ENCODE results near the gene REELD1.

REELD1 gene
- total RNA-seq: 0.65 to 2.5 reads per million in 2 experiments

GRCh38 chr4:146214238-146214637 lies at the start of gene REELD1:
REELD1 (plus strand) TSS chr4:146214538; CDS start chr4:146216953, 2,415 bp downstream.
- DNase-seq (ENCODE audit: low read depth): no peak

- DNase-seq (ENCODE audit: low read depth): no peak
Observed at GRCh38 chr4:146165221-146165620, 49.1 kb upstream of the REELD1 start.

GRCh38 chr4:146165840-146166239 lies 48.5 kb upstream of the REELD1 start:
- DNase-seq (ENCODE audit: low read depth): no peak

GRCh38 chr4:146170149-146170548 lies 44.2 kb upstream of the REELD1 start:
- DNase-seq (ENCODE audit: low read depth): no peak

GRCh38 chr4:146175541-146176453 lies 38.5 kb upstream of the REELD1 start, which contains the start of gene LSM6:
LSM6 (plus strand) TSS chr4:146175718; CDS start chr4:146182922, 7,204 bp downstream.
- DNase-seq (ENCODE audit: low read depth): peak; percentile 79

- DNase-seq (ENCODE audit: low read depth): no peak
Observed at GRCh38 chr4:146176891-146177290, 37.4 kb upstream of the REELD1 start.

- no peak for DNase-seq (ENCODE audit: low read depth)
Observed at GRCh38 chr4:146178126-146178525, 36.2 kb upstream of the REELD1 start.

GRCh38 chr4:146179784-146180370 lies 34.5 kb upstream of the REELD1 start:
- no peak for DNase-seq (ENCODE audit: low read depth)

- DNase-seq (ENCODE audit: low read depth): no peak
Observed at GRCh38 chr4:146182443-146182842, 31.9 kb upstream of the REELD1 start.

GRCh38 chr4:146183209-146183608 lies 31.1 kb upstream of the REELD1 start:
- DNase-seq (ENCODE audit: low read depth): no peak

- no peak for DNase-seq (ENCODE audit: low read depth)
Observed at GRCh38 chr4:146186041-146186440, 28.3 kb upstream of the REELD1 start.

GRCh38 chr4:146186596-146186995 lies 27.7 kb upstream of the REELD1 start:
- no peak for DNase-seq (ENCODE audit: low read depth)

GRCh38 chr4:146190456-146190855 lies 23.9 kb upstream of the REELD1 start:
- DNase-seq (ENCODE audit: low read depth): no peak

GRCh38 chr4:146191766-146192458 lies 22.4 kb upstream of the REELD1 start:
- no peak for DNase-seq (ENCODE audit: low read depth)

GRCh38 chr4:146193628-146194027 lies 20.7 kb upstream of the REELD1 start:
- no peak for DNase-seq (ENCODE audit: low read depth)

- no peak for DNase-seq (ENCODE audit: low read depth)
Observed at GRCh38 chr4:146194212-146194611, 20.1 kb upstream of the REELD1 start.

- no peak for DNase-seq (ENCODE audit: low read depth)
Observed at GRCh38 chr4:146202665-146203064, 11.7 kb upstream of the REELD1 start.

GRCh38 chr4:146207410-146207809 lies 6.9 kb upstream of the REELD1 start:
- DNase-seq (ENCODE audit: low read depth): no peak

- no peak for DNase-seq (ENCODE audit: low read depth)
Observed at GRCh38 chr4:146210890-146211289, 3.4 kb upstream of the REELD1 start.

GRCh38 chr4:146211440-146211839 lies 2.9 kb upstream of the REELD1 start:
- no peak for DNase-seq (ENCODE audit: low read depth)

GRCh38 chr4:146212781-146213180 lies 1.6 kb upstream of the REELD1 start:
- DNase-seq (ENCODE audit: low read depth): no peak

GRCh38 chr4:146222313-146222712 lies 8.0 kb downstream of the REELD1 start:
- no peak for DNase-seq (ENCODE audit: low read depth)

Data from T follicular helper cell (primary cell).